ENCODE results near the gene GALK2.

DNA sequence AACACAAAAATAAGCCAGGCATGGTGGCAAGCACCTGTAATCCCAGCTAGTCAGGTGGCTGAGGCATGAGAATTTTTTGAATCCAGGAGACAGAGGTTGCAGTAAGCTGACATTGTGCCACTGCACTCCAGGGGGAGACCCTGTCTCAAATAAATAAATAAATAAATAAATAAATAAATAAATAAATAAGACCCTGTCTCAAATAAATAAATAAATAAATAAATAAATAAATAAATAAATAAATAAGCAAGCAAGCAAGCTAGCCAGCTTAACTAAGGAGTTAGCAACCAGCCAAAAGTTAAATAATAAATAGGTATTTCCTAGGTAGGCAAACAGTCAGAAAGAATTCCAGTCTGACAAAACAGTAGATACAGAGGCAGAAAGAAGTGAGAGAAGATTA lies 123.9 kb downstream of the GALK2 start:
- TF ChIP-seq CTCF (IDR thresholded peaks at IDR 0.05) (no peak), SIN3A (IDR thresholded peaks at IDR 0.05; ENCODE audit: borderline replicate concordance, insufficient read depth, low read depth, low read length) (no peak)

Measured in Panc1 (cell line).